Naive thymus-derived CD8-positive, alpha-beta T cell (primary cell): ENCODE results near the gene PLEKHB2. TPM values are rescaled to one million over a fixed set of nuclear protein-coding genes. Genes with fewer than 3 reads are reported as not detected.
"Not testable (repeated sequence)": the region's sequence is repeated elsewhere in the genome, so short reads cannot be mapped to it uniquely, and the experiment has no call there.

Experiments used
- ATAC-seq, 2 donors: fragments of 150-1000 bp; cut with Tn5 transposase in 1 of 2; sonication (Bioruptor Pico), chemical (Tn5 transposase) in 1 of 2; 1 replicate in 1 of 2; 2 replicates in 1 of 2; pipeline ENCODE4 v1.10.0; 2021; ENCODE audit warnings: mild to moderate bottlenecking in 2 of 2, moderate library complexity in 2 of 2
- POLR2A ChIA-PET: fragments of 350-600 bp; sonication (Branson Sonifier 250); formaldehyde crosslinking; loops from one replicate; lab custom pipeline; 2021; ENCODE audit warnings: antibody characterized with exemption; lab: Charles Lee
- DNase-seq, 10 donors: peaks; one replicate each; pipeline versions ENCODE4 v3.0.0 to v3.0.0-alpha.2; 2020 to 2022
- H3K27ac Mint-ChIP-seq, 10 donors: one replicate each; pipeline ENCODE4 v1.8.0; 2020 to 2022; ENCODE audit warnings: mild to moderate bottlenecking in 10 of 10, mixed read lengths in 10 of 10, moderate library complexity in 4 of 10, inconsistent platforms in 1 of 10
- H3K27me3 Mint-ChIP-seq, 5 donors: one replicate each; pipeline ENCODE4 v1.8.0; 2021 to 2022; ENCODE audit warnings: mixed read lengths in 5 of 5
- H3K36me3 Mint-ChIP-seq, 3 donors: one replicate each; pipeline ENCODE4 v1.8.0; 2020 to 2022; ENCODE audit warnings: mixed read lengths in 3 of 3, mild to moderate bottlenecking in 2 of 3, inconsistent platforms in 1 of 3
- H3K4me1 Mint-ChIP-seq, 4 donors: one replicate each; pipeline ENCODE4 v1.8.0; 2021 to 2022; ENCODE audit warnings: mixed read lengths in 4 of 4
- H3K4me3 Mint-ChIP-seq, 10 donors: one replicate each; pipeline ENCODE4 v1.8.0; 2020 to 2022; ENCODE audit warnings: mild to moderate bottlenecking in 10 of 10, mixed read lengths in 10 of 10, moderate library complexity in 6 of 10, inconsistent platforms in 1 of 10
- H3K9me3 Mint-ChIP-seq, 9 donors: one replicate each; pipeline ENCODE4 v1.8.0; 2020 to 2022; ENCODE audit warnings: mixed read lengths in 9 of 9, mild to moderate bottlenecking in 3 of 9, inconsistent platforms in 1 of 9, moderate library complexity in 1 of 9
- polyA plus RNA-seq, 3 donors: library from polyadenylated mRNA; unstranded; fragments of 300-500 nt; fragmentation: Illumina TruSeq; gene quantifications; one replicate each; pipeline ENCODE4 v1.2.3, GENCODE V29; 2021
- total RNA-seq, 8 experiments: library from RNA in 2 of 8; stranded (reverse) in 2 of 8; gene quantifications; one replicate each; pipeline ENCODE4 v1.2.3 and lab custom pipeline; 2021 to 2026

The PLEKHB2 gene
- total and polyA plus RNA-seq, 5 experiments from 2014 or later = 44.2 to 70.7 (median 63.0) TPM

GRCh38 chr2:131076707-131077106 lies 28.4 kb upstream of the PLEKHB2 start:
- DNase-seq (no peak), ATAC-seq (no peak)
- Mint-ChIP-seq H3K27ac (peak overlapping the region in 1 of 10 donors; percentile 55), H3K4me1 (peaks cover 38 to 85% (median 60%) of the 10 kb centered on the region in 4 donors), H3K9me3 (no peaks in the 10 kb centered on the region), H3K36me3 (peaks cover 0 to 96% (median 24%) of the 10 kb centered on the region in 3 donors), H3K27me3 (no peaks in the 10 kb centered on the region), H3K4me3 (no peak overlapping the region)
- POLR2A ChIA-PET = interaction anchor here (0.7 to 1.2 kb wide), 3 partner anchors 8 to 34 kb away, joined by 3 to 6 read pairs (median 3); no protein-coding TSS in a partner anchor

GRCh38 chr2:131077182-131077846 lies 27.8 kb upstream of the PLEKHB2 start:
- ATAC-seq (no peak), DNase-seq (no peak)
- H3K36me3 Mint-ChIP-seq = peaks cover 0 to 96% (median 27%) of the 10 kb centered on the region in 3 donors
- H3K4me3 Mint-ChIP-seq = no peak overlapping the region
- POLR2A ChIA-PET = interaction anchor here (0.7 kb wide), 2 partner anchors 7 to 35 kb away, joined by 3 to 6 read pairs; no protein-coding TSS in a partner anchor
- H3K4me1 Mint-ChIP-seq = peaks cover 38 to 86% (median 61%) of the 10 kb centered on the region in 4 donors
- peak overlapping the region in 4 of 10 donors; percentile 3 to 75 (median 22) for H3K27ac Mint-ChIP-seq
- H3K27me3 Mint-ChIP-seq = no peaks in the 10 kb centered on the region
- H3K9me3 Mint-ChIP-seq = no peaks in the 10 kb centered on the region

- DNase-seq (no peak), ATAC-seq (no peak)
- no peak overlapping the region for H3K4me3 Mint-ChIP-seq
- no peaks in the 10 kb centered on the region for H3K27me3 Mint-ChIP-seq
- peaks cover 0 to 95% (median 27%) of the 10 kb centered on the region in 3 donors for H3K36me3 Mint-ChIP-seq
- H3K4me1 Mint-ChIP-seq = peaks cover 38 to 87% (median 63%) of the 10 kb centered on the region in 4 donors
- POLR2A ChIA-PET = no interaction called here
- peak overlapping the region in 6 of 10 donors; percentile 3 to 87 (median 24) for H3K27ac Mint-ChIP-seq
- no peaks in the 10 kb centered on the region for H3K9me3 Mint-ChIP-seq
Measured at GRCh38 chr2:131077966-131078365, 27.2 kb upstream of the PLEKHB2 start.

GRCh38 chr2:131079931-131080330 lies 25.2 kb upstream of the PLEKHB2 start:
- POLR2A ChIA-PET = not testable (repeated sequence)

GRCh38 chr2:131081190-131081589 lies 23.9 kb upstream of the PLEKHB2 start:
- Mint-ChIP-seq H3K4me3 (peak overlapping the region in 2 of 10 donors; percentile 0 to 9), H3K27me3 (no peaks in the 10 kb centered on the region), H3K4me1 (peaks cover 35 to 81% (median 65%) of the 10 kb centered on the region in 4 donors), H3K27ac (peak overlapping the region in 7 of 10 donors; percentile 1 to 85 (median 42)), H3K36me3 (peaks cover 0 to 84% (median 25%) of the 10 kb centered on the region in 3 donors), H3K9me3 (no peaks in the 10 kb centered on the region)
- ATAC-seq (no peak), DNase-seq (no peak)
- POLR2A ChIA-PET = interaction anchor here (1.0 to 1.4 kb wide), 2 partner anchors 12 to 13 kb away, joined by 3 to 4 read pairs; partner anchors contain the start of gene FAM168B

More at GRCh38 chr2:131079931-131080330, 25.2 kb upstream of the PLEKHB2 start:
- H3K4me1 Mint-ChIP-seq = peaks cover 37 to 79% (median 60%) of the 10 kb centered on the region in 4 donors
- peak overlapping the region in 6 of 10 donors; percentile 29 to 82 (median 75) for H3K27ac Mint-ChIP-seq
- not testable (repeated sequence) for H3K9me3 Mint-ChIP-seq, DNase-seq, ATAC-seq, H3K27me3 Mint-ChIP-seq
- H3K36me3 Mint-ChIP-seq = peaks cover 0 to 84% (median 27%) of the 10 kb centered on the region in 3 donors
- H3K4me3 Mint-ChIP-seq = peak overlapping the region in 5 of 10 donors; percentile 10 to 50 (median 41)

GRCh38 chr2:131085646-131086045 lies 19.5 kb upstream of the PLEKHB2 start:
- POLR2A ChIA-PET = no interaction called here
- H3K9me3 Mint-ChIP-seq = no peaks in the 10 kb centered on the region
- DNase-seq = no peak
- H3K27me3 Mint-ChIP-seq = no peaks in the 10 kb centered on the region
- ATAC-seq = no peak
- peak overlapping the region in 4 of 10 donors; percentile 2 to 27 (median 15) for H3K27ac Mint-ChIP-seq
- H3K4me3 Mint-ChIP-seq = peak overlapping the region in 1 of 10 donors; percentile 26
- peaks cover 4 to 80% (median 26%) of the 10 kb centered on the region in 3 donors for H3K36me3 Mint-ChIP-seq
- peaks cover 24 to 75% (median 47%) of the 10 kb centered on the region in 4 donors for H3K4me1 Mint-ChIP-seq

GRCh38 chr2:131092458-131093005 lies 12.6 kb upstream of the PLEKHB2 start:
- Mint-ChIP-seq H3K4me1 (peaks cover 7 to 40% (median 22%) of the 10 kb centered on the region in 4 donors), H3K36me3 (peaks cover 4 to 26% (median 9%) of the 10 kb centered on the region in 3 donors), H3K9me3 (no peaks in the 10 kb centered on the region), H3K27ac (peak overlapping the region; percentile 81 to 92 (median 88)), H3K27me3 (no peaks in the 10 kb centered on the region), H3K4me3 (peak overlapping the region; percentile 78 to 92 (median 85))
- peak in 3 of 10 donors; percentile 8 to 28 (median 18) for DNase-seq
- POLR2A ChIA-PET = interaction anchor here (0.6 to 3.9 kb wide), 13 partner anchors 9 to 751 kb away, joined by 3 to 69 read pairs (median 6); partner anchors contain the start of genes IMP4 and PLEKHB2
- ATAC-seq = peak in 1 of 2 donors; percentile 7

- Mint-ChIP-seq H3K9me3 (no peaks in the 10 kb centered on the region), H3K27ac (peak within 1 kb of the TSS; percentile 90 to 98 (median 96)), H3K4me1 (peaks cover 5 to 34% (median 18%) of the 10 kb centered on the region in 4 donors), H3K4me3 (peak within 1 kb of the TSS; percentile 88 to 98 (median 94)), H3K27me3 (no peaks in the 10 kb centered on the region), H3K36me3 (peaks cover 3 to 20% (median 4%) of the 10 kb centered on the region in 3 donors)
- POLR2A ChIA-PET = interaction anchor here (0.6 to 3.9 kb wide), 15 partner anchors 8 to 751 kb away, joined by 3 to 69 read pairs (median 4); partner anchors contain the start of genes IMP4 and PLEKHB2
- DNase-seq (peak; percentile 82 to 93 (median 90)), ATAC-seq (peak; percentile 85 to 86)
Measured at GRCh38 chr2:131093006-131093695, 12.0 kb upstream of the PLEKHB2 start, which contains the start of gene FAM168B. Gene FAM168B, minus strand, starts transcription at chr2:131093460. Its CDS starts 10,814 bp downstream, at chr2:131082646.

- POLR2A ChIA-PET = interaction anchor here (0.6 to 3.9 kb wide), 12 partner anchors 10 to 752 kb away, joined by 3 to 69 read pairs (median 5); partner anchors contain the start of genes IMP4 and PLEKHB2
- DNase-seq (peak in 3 of 10 donors; percentile 65 to 83 (median 74)), ATAC-seq (peak; percentile 80 to 85)
- Mint-ChIP-seq H3K4me3 (peak overlapping the region; percentile 88 to 98 (median 94)), H3K9me3 (no peaks in the 10 kb centered on the region), H3K27me3 (no peaks in the 10 kb centered on the region), H3K36me3 (peaks cover 0 to 14% (median 0%) of the 10 kb centered on the region in 3 donors), H3K27ac (peak overlapping the region; percentile 90 to 98 (median 96)), H3K4me1 (peaks cover 5 to 31% (median 17%) of the 10 kb centered on the region in 4 donors)
Measured at GRCh38 chr2:131093696-131094462, 11.3 kb upstream of the PLEKHB2 start.

GRCh38 chr2:131094463-131095281 lies 10.5 kb upstream of the PLEKHB2 start:
- DNase-seq (no peak), ATAC-seq (no peak)
- Mint-ChIP-seq H3K27me3 (no peaks in the 10 kb centered on the region), H3K4me1 (peaks cover 5 to 25% (median 17%) of the 10 kb centered on the region in 4 donors), H3K27ac (peak overlapping the region; percentile 90 to 98 (median 96)), H3K9me3 (no peaks in the 10 kb centered on the region), H3K4me3 (peak overlapping the region; percentile 88 to 98 (median 94)), H3K36me3 (peaks cover 0 to 6% (median 0%) of the 10 kb centered on the region in 3 donors)
- POLR2A ChIA-PET = interaction anchor here (0.9 to 3.9 kb wide), 3 partner anchors 9 to 53 kb away, joined by 3 to 69 read pairs (median 7); partner anchors contain the start of gene PLEKHB2
